GM12892 (cell line): ENCODE data around the gene WDR5.

Source experiments
- POLR2A ChIP-seq: IDR thresholded peaks from 2 replicates; pipeline ENCODE4 v1.6.1; 2011; ENCODE audit warnings: low read depth, low read length, control low read depth
- POLR2AphosphoS5 ChIP-seq: IDR thresholded peaks from 2 replicates; pipeline ENCODE4 v1.6.1; 2011; ENCODE audit warnings: low read depth, low read length, control low read depth
- TAF1 ChIP-seq: IDR thresholded peaks from 2 replicates; pipeline ENCODE4 v1.6.1; 2011; ENCODE audit warnings: low read depth, mild to moderate bottlenecking, control low read depth, low read length, borderline replicate concordance

DNA sequence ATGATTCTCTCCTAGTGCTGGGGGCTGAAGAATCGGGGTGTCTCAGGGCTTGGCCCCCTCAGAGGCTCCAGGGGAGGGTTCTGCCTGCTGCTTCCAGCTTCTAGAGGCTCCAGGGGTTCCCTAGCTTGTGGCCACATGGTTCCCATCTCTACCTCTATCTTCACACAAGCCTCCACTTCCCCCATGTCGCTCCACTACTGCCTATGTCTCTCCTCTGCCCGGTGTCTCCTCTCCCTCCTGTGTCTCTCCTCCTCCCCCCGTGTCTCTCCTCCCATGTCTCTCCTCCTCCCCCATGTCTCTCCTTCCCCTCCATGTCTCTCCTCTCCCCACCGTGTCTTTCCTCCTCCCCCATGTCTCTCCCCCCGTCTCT, 40.7 kb downstream of the WDR5 start:
- no peak for TF ChIP-seq POLR2A
- TF ChIP-seq POLR2AphosphoS5, result no peak
- no peak for TF ChIP-seq TAF1
